ENCODE results near the gene NUP210L. TPM values are rescaled to one million over a fixed set of nuclear protein-coding genes. Genes with fewer than 3 reads are reported as not detected.
"Not testable (repeated sequence)": the region's sequence is repeated elsewhere in the genome, so short reads cannot be mapped to it uniquely, and the experiment has no call there.

NUP210L gene
- total RNA-seq, 2 donors from 2014 or later: 0.10 to 0.11 TPM

GRCh38 chr1:154081386-154082126, 73.3 kb downstream of the NUP210L start:
- DNase-seq (ENCODE audit: low spot score in 2 of 2) (no peak), ATAC-seq (no peak)
- no peak overlapping the region for H3K27ac Mint-ChIP-seq
- H3K9me3 Mint-ChIP-seq: peaks cover 3 to 8% of the 10 kb centered on the region in 2 donors
- H3K36me3 Mint-ChIP-seq: peaks cover 4 to 14% of the 10 kb centered on the region in 2 donors

GRCh38 chr1:154076413-154076812, 78.5 kb downstream of the NUP210L start:
- Mint-ChIP-seq H3K9me3 (peaks cover 7% of the 10 kb centered on the region in 2 donors), H3K27ac (no peak overlapping the region), H3K36me3 (peaks cover 7 to 8% of the 10 kb centered on the region in 2 donors)
- DNase-seq (ENCODE audit: low spot score in 2 of 2) (no peak), ATAC-seq (no peak)

GRCh38 chr1:154075746-154076145, 79.1 kb downstream of the NUP210L start:
- peaks cover 7 to 8% of the 10 kb centered on the region in 2 donors for H3K36me3 Mint-ChIP-seq
- no peak for ATAC-seq
- no peak for DNase-seq (ENCODE audit: low spot score in 2 of 2)
- H3K27ac Mint-ChIP-seq: no peak overlapping the region
- peaks cover 7% of the 10 kb centered on the region in 2 donors for H3K9me3 Mint-ChIP-seq

- H3K9me3 Mint-ChIP-seq: no peaks in the 10 kb centered on the region
- H3K27ac Mint-ChIP-seq: no peak overlapping the region
- DNase-seq (ENCODE audit: low spot score in 2 of 2): no peak
- no peak for ATAC-seq
- no peaks in the 10 kb centered on the region for H3K36me3 Mint-ChIP-seq
Measured at GRCh38 chr1:154062309-154062708, 92.6 kb downstream of the NUP210L start.

- ATAC-seq; H3K36me3 Mint-ChIP-seq; DNase-seq (ENCODE audit: low spot score in 2 of 2); H3K9me3 Mint-ChIP-seq; H3K27ac Mint-ChIP-seq: not testable (repeated sequence)
Measured at GRCh38 chr1:154047436-154047835, 107.4 kb downstream of the NUP210L start.

GRCh38 chr1:154033697-154034096, 121.2 kb downstream of the NUP210L start:
- not testable (repeated sequence) for H3K27ac Mint-ChIP-seq; H3K9me3 Mint-ChIP-seq; H3K36me3 Mint-ChIP-seq; DNase-seq (ENCODE audit: low spot score in 2 of 2); ATAC-seq

- no peak overlapping the region for H3K27ac Mint-ChIP-seq
- DNase-seq (ENCODE audit: low spot score in 2 of 2) (no peak), ATAC-seq (no peak)
- H3K36me3 Mint-ChIP-seq: no peaks in the 10 kb centered on the region
- no peaks in the 10 kb centered on the region for H3K9me3 Mint-ChIP-seq
Measured at GRCh38 chr1:154019940-154020339, 134.9 kb downstream of the NUP210L start.

- H3K9me3 Mint-ChIP-seq: no peaks in the 10 kb centered on the region
- no peaks in the 10 kb centered on the region for H3K36me3 Mint-ChIP-seq
- no peak for ATAC-seq
Measured at GRCh38 chr1:154019269-154019668, 135.6 kb downstream of the NUP210L start.

GRCh38 chr1:154014154-154014907, 140.5 kb downstream of the NUP210L start:
- Mint-ChIP-seq H3K27ac (no peak overlapping the region), H3K36me3 (no peaks in the 10 kb centered on the region), H3K9me3 (no peaks in the 10 kb centered on the region)
- peak in 1 of 2 donors; percentile 63 for ATAC-seq
- no peak for DNase-seq (ENCODE audit: low spot score in 2 of 2)

More at GRCh38 chr1:154019269-154019668, 135.6 kb downstream of the NUP210L start:
- no peak overlapping the region for H3K27ac Mint-ChIP-seq
- no peak for DNase-seq (ENCODE audit: low spot score in 2 of 2)

GRCh38 chr1:154012543-154012942, 142.3 kb downstream of the NUP210L start:
- not testable (repeated sequence) for DNase-seq (ENCODE audit: low spot score in 2 of 2); ATAC-seq; H3K27ac Mint-ChIP-seq; H3K9me3 Mint-ChIP-seq; H3K36me3 Mint-ChIP-seq

GRCh38 chr1:154012129-154012528, 142.7 kb downstream of the NUP210L start:
- Mint-ChIP-seq H3K36me3 (no peaks in the 10 kb centered on the region), H3K9me3 (no peaks in the 10 kb centered on the region), H3K27ac (no peak overlapping the region)
- ATAC-seq: no peak
- no peak for DNase-seq (ENCODE audit: low spot score in 2 of 2)

- no peak overlapping the region for H3K27ac Mint-ChIP-seq
- no peaks in the 10 kb centered on the region for H3K36me3 Mint-ChIP-seq
- ATAC-seq: peak in 1 of 2 donors; percentile 48
Measured at GRCh38 chr1:154006136-154006535, 148.7 kb downstream of the NUP210L start.

GRCh38 chr1:154000420-154000819, 154.5 kb downstream of the NUP210L start:
- DNase-seq (ENCODE audit: low spot score in 2 of 2): no peak
- peak in 1 of 2 donors; percentile 23 for ATAC-seq

More at GRCh38 chr1:154006136-154006535, 148.7 kb downstream of the NUP210L start:
- DNase-seq (ENCODE audit: low spot score in 2 of 2): no peak
- no peaks in the 10 kb centered on the region for H3K9me3 Mint-ChIP-seq

GRCh38 chr1:153996882-153997281, 158.0 kb downstream of the NUP210L start:
- H3K27ac Mint-ChIP-seq; H3K9me3 Mint-ChIP-seq; DNase-seq (ENCODE audit: low spot score in 2 of 2); ATAC-seq: not testable (repeated sequence)
- peaks cover 18 to 31% of the 10 kb centered on the region in 2 donors for H3K36me3 Mint-ChIP-seq

More at GRCh38 chr1:154000420-154000819, 154.5 kb downstream of the NUP210L start:
- Mint-ChIP-seq H3K36me3 (peaks cover 4 to 6% of the 10 kb centered on the region in 2 donors), H3K27ac (no peak overlapping the region), H3K9me3 (peaks cover 0 to 4% of the 10 kb centered on the region in 2 donors)

- Mint-ChIP-seq H3K27ac (no peak overlapping the region), H3K36me3 (peaks cover 31 to 43% of the 10 kb centered on the region in 2 donors), H3K9me3 (peaks cover 0 to 9% of the 10 kb centered on the region in 2 donors)
- ATAC-seq: no peak
- DNase-seq (ENCODE audit: low spot score in 2 of 2): no peak
Measured at GRCh38 chr1:153995640-153996039, 159.2 kb downstream of the NUP210L start.

- DNase-seq (ENCODE audit: low spot score in 2 of 2) (no peak), ATAC-seq (no peak)
- peak overlapping the region in 1 of 2 donors; percentile 44 for H3K27ac Mint-ChIP-seq
- H3K9me3 Mint-ChIP-seq: peaks cover 3 to 9% of the 10 kb centered on the region in 2 donors
- peaks cover 35 to 48% of the 10 kb centered on the region in 2 donors for H3K36me3 Mint-ChIP-seq
Measured at GRCh38 chr1:153995202-153995601, 159.7 kb downstream of the NUP210L start.

GRCh38 chr1:153991806-153992205, 163.1 kb downstream of the NUP210L start:
- Mint-ChIP-seq H3K27ac (peak overlapping the region; percentile 97), H3K9me3 (peaks cover 3 to 9% of the 10 kb centered on the region in 2 donors), H3K36me3 (peaks cover 36 to 49% of the 10 kb centered on the region in 2 donors)
- no peak for ATAC-seq
- no peak for DNase-seq (ENCODE audit: low spot score in 2 of 2)

Measured in activated naive CD4-positive, alpha-beta T cell treated with anti-CD3 and anti-CD28 coated beads, Interleukin-2, amount 50 U/mL, for 72 hours (primary cell).